DND-41 (cell line): Measurements from ENCODE around the gene HOXC11.

Experiments used
- ATAC-seq: fragments of 200-7000 bp; cut with Tn5 transposase; 3 replicates; pipeline ENCODE4 v1.9.1; 2021; ENCODE audit warnings: low read depth; ENCODE audit not compliant: insufficient read depth
- DNase-seq: peaks from one replicate; pipeline ENCODE4 v3.0.0-alpha.2; 2020
- H2AFZ ChIP-seq: 2 replicates; pipeline ENCODE4 v1.6.0; 2012; ENCODE audit warnings: low read depth, low read length
- H3K27ac ChIP-seq: 2 replicates; pipeline ENCODE4 v1.5.1; 2012; ENCODE audit warnings: low read length, inconsistent platforms
- H3K27me3 ChIP-seq: fragments of 200-600 bp; sonication (generic); 2 replicates; pipeline ENCODE4 v1.6.0; 2012; ENCODE audit warnings: low read length, mild to moderate bottlenecking, inconsistent platforms; ENCODE audit not compliant: insufficient read depth, poor library complexity
- H3K36me3 ChIP-seq: 2 replicates; pipeline ENCODE4 v1.5.1; 2012; ENCODE audit warnings: low read length, inconsistent platforms; ENCODE audit not compliant: insufficient read depth
- H3K4me1 ChIP-seq: 2 replicates; pipeline ENCODE4 v1.5.1; 2012; ENCODE audit warnings: mild to moderate bottlenecking, low read length; ENCODE audit not compliant: insufficient read depth
- H3K4me2 ChIP-seq: 2 replicates; pipeline ENCODE4 v1.6.0; 2012; ENCODE audit warnings: mild to moderate bottlenecking, moderate library complexity, low read length, inconsistent platforms; ENCODE audit not compliant: insufficient read depth
- H3K4me3 ChIP-seq, 2 experiments: fragments of 200-600 bp in 1 of 2; shearing (Covaris generic) in 1 of 2; 2 replicates each; pipeline ENCODE4 v1.5.1; 2012 to 2016; ENCODE audit warnings: inconsistent platforms in 2 of 2, low read length in 2 of 2, mild to moderate bottlenecking in 2 of 2, low read depth in 1 of 2, moderate library complexity in 1 of 2
- H3K79me2 ChIP-seq: 2 replicates; pipeline ENCODE4 v1.6.0; 2012; ENCODE audit warnings: low read length, inconsistent platforms; ENCODE audit not compliant: insufficient read depth
- H3K9ac ChIP-seq: 2 replicates; pipeline ENCODE4 v1.6.0; 2012; ENCODE audit warnings: low read depth, mild to moderate bottlenecking, inconsistent platforms, low read length, moderate library complexity
- H3K9me3 ChIP-seq: 2 replicates; pipeline ENCODE4 v1.5.1; 2012; ENCODE audit warnings: low read length, moderate library complexity, mild to moderate bottlenecking, inconsistent platforms; ENCODE audit not compliant: insufficient read depth, severe bottlenecking
- H4K20me1 ChIP-seq: 2 replicates; pipeline ENCODE4 v1.6.0; 2012; ENCODE audit warnings: low read length; ENCODE audit not compliant: insufficient read depth
- CTCF ChIP-seq: IDR thresholded peaks from 2 replicates; pipeline ENCODE4 v1.5.1; 2012; ENCODE audit warnings: borderline replicate concordance, low read length, moderate library complexity, mild to moderate bottlenecking; ENCODE audit not compliant: poor library complexity, severe bottlenecking; ENCODE audit errors: extremely low read depth
- EZH2 ChIP-seq: IDR thresholded peaks from 3 replicates; pipeline ENCODE4 v1.6.1; 2012; ENCODE audit warnings: borderline replicate concordance, low read depth, mild to moderate bottlenecking, moderate library complexity, low read length, inconsistent platforms; ENCODE audit not compliant: severe bottlenecking

The HOXC11 gene

GRCh38 chr12:54008260-54008552 lies 35.3 kb downstream of the HOXC11 start:
- H3K9me3 ChIP-seq: no peaks in the 10 kb centered on the region
- no peak for ATAC-seq
- no peak overlapping the region for H3K9ac ChIP-seq
- no peak for TF ChIP-seq CTCF
- TF ChIP-seq EZH2: no peak
- H3K36me3 ChIP-seq: no peaks in the 10 kb centered on the region
- H3K4me3 ChIP-seq: no peak overlapping the region
- peaks cover 8% of the 10 kb centered on the region for H3K4me1 ChIP-seq
- H3K27ac ChIP-seq: no peak overlapping the region
- H2AFZ ChIP-seq: no peak overlapping the region
- no peak overlapping the region for H3K4me2 ChIP-seq
- no peak for DNase-seq
- no peaks in the 10 kb centered on the region for H3K79me2 ChIP-seq
- peaks cover 82% of the 10 kb centered on the region for H3K27me3 ChIP-seq
- H4K20me1 ChIP-seq: no peaks in the 10 kb centered on the region

GRCh38 chr12:54009171-54010052 lies 36.5 kb downstream of the HOXC11 start:
- Histone ChIP-seq H3K4me3 (no peak overlapping the region), H2AFZ (no peak overlapping the region), H4K20me1 (no peaks in the 10 kb centered on the region), H3K27ac (no peak overlapping the region), H3K9ac (no peak overlapping the region), H3K36me3 (no peaks in the 10 kb centered on the region), H3K4me1 (peaks cover 8% of the 10 kb centered on the region), H3K79me2 (no peaks in the 10 kb centered on the region), H3K9me3 (no peaks in the 10 kb centered on the region), H3K27me3 (peaks cover 81% of the 10 kb centered on the region), H3K4me2 (no peak overlapping the region)
- ATAC-seq (no peak), DNase-seq (no peak)
- TF ChIP-seq EZH2 (no peak), CTCF (no peak)

- Histone ChIP-seq H2AFZ (no peak overlapping the region), H3K79me2 (no peaks in the 10 kb centered on the region), H3K4me1 (peaks cover 8% of the 10 kb centered on the region), H3K27me3 (peaks cover 80% of the 10 kb centered on the region), H3K36me3 (no peaks in the 10 kb centered on the region), H3K9ac (no peak overlapping the region), H3K27ac (no peak overlapping the region), H3K9me3 (no peaks in the 10 kb centered on the region), H3K4me2 (no peak overlapping the region), H3K4me3 (no peak overlapping the region), H4K20me1 (no peaks in the 10 kb centered on the region)
- TF ChIP-seq EZH2 (no peak), CTCF (no peak)
- ATAC-seq (no peak), DNase-seq (no peak)
Measured at GRCh38 chr12:54010053-54010971, 37.4 kb downstream of the HOXC11 start.
